ENCODE measurements around the gene YJEFN3.

DNA sequence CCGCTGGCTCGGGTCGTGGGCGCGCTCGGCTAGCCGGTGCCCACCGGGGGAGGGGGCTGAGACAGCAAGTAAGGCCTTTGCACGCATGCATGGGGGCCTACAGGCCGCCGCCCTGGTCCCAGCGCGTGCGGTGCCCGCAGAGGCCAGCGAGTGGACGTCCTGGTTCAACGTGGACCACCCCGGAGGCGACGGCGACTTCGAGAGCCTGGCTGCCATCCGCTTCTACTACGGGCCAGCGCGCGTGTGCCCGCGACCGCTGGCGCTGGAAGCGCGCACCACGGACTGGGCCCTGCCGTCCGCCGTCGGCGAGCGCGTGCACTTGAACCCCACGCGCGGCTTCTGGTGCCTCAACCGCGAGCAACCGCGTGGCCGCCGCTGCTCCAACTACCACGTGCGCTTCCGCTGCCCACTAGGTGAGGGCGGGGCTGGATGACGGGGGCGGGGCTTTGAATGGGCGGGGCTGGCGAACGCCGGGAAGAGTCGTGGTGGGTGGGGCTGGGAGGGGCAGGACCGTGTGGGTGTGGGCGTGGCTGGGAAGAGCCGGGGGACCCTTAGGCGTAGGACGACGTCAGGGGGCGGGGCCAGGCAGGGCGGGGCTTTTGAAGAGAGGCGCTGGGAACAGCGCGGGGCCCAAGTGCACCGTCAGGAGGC lies 11.5 kb downstream of the YJEFN3 start:
- TF ChIP-seq, protein P1, sequence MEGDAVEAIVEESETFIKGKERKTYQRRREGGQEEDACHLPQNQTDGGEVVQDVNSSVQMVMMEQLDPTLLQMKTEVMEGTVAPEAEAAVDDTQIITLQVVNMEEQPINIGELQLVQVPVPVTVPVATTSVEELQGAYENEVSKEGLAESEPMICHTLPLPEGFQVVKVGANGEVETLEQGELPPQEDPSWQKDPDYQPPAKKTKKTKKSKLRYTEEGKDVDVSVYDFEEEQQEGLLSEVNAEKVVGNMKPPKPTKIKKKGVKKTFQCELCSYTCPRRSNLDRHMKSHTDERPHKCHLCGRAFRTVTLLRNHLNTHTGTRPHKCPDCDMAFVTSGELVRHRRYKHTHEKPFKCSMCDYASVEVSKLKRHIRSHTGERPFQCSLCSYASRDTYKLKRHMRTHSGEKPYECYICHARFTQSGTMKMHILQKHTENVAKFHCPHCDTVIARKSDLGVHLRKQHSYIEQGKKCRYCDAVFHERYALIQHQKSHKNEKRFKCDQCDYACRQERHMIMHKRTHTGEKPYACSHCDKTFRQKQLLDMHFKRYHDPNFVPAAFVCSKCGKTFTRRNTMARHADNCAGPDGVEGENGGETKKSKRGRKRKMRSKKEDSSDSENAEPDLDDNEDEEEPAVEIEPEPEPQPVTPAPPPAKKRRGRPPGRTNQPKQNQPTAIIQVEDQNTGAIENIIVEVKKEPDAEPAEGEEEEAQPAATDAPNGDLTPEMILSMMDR (IDR thresholded peaks at IDR 0.05): no peak
- TF ChIP-seq POLR2A (IDR thresholded peaks at IDR 0.05): no peak
- no peak for TF ChIP-seq POLR2AphosphoS5 (IDR thresholded peaks at IDR 0.05)
- no peak for TF ChIP-seq EP300 (IDR thresholded peaks at IDR 0.05)
